ENCODE results near the gene ATOH8. TPM values are rescaled to one million over a fixed set of nuclear protein-coding genes. Genes with fewer than 3 reads are reported as not detected.

The ATOH8 gene
- total and polyA plus RNA-seq, 2 donors from 2014 or later = 11.2 to 18.6 TPM

DNA sequence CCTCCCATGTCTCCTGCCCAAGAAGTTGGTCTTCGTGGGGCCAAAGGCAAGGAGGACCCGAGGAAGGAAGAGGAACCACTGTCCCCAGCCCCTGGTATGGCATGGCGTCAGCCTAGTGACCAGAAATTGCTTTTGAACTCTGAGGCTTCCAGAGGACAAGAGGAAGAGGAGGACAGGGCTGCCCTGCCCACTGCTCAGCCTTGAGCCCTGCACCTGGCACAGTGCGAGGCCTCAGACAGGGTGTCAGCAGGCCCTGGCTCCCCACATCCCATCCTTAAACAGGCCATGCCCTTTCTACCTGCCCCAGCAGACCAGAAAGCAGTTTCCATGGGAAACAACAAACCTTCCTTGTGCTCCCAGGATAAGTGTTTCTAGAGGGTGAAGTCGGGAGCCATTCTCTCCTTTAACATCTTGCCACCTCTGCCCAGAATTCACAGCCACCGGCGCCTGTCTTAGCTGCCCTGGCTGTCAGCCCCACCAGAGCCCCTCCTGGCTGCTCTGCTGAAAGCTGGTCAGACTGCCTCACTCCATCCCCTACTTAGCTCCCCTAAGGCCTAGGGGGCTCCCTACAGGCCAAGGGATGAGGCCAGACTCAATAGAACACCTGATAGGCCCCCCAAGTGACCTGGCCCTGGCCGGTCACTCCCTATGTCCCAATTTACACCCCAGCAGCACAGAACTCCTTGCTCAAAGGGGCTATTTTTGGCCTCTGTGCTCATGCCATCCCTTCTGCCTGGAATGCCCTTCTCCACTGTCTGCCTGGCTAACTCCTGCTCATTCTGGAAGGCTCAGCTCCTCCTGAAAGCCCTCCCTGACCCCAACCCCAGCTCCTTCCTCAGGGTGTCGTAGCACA is 20.6 kb downstream of the ATOH8 start:
- intact Hi-C loops (cut with DNase I) = no loop called here
- TF ChIP-seq, protein P1, sequence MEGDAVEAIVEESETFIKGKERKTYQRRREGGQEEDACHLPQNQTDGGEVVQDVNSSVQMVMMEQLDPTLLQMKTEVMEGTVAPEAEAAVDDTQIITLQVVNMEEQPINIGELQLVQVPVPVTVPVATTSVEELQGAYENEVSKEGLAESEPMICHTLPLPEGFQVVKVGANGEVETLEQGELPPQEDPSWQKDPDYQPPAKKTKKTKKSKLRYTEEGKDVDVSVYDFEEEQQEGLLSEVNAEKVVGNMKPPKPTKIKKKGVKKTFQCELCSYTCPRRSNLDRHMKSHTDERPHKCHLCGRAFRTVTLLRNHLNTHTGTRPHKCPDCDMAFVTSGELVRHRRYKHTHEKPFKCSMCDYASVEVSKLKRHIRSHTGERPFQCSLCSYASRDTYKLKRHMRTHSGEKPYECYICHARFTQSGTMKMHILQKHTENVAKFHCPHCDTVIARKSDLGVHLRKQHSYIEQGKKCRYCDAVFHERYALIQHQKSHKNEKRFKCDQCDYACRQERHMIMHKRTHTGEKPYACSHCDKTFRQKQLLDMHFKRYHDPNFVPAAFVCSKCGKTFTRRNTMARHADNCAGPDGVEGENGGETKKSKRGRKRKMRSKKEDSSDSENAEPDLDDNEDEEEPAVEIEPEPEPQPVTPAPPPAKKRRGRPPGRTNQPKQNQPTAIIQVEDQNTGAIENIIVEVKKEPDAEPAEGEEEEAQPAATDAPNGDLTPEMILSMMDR (IDR thresholded peaks at IDR 0.05; ENCODE audit: borderline replicate concordance, extremely low read depth, insufficient read depth) = no peak
- Histone ChIP-seq H3K27ac (ENCODE audit: low read depth in 2 of 2, low read length in 2 of 2) (no peak overlapping the region), H3K36me3 (ENCODE audit: control insufficient read depth in 2 of 3, insufficient read depth in 3 of 3, low read length in 3 of 3) (no peaks in the 10 kb centered on the region), H3K9ac (ENCODE audit: low read length in 3 of 3) (no peak overlapping the region), H3K4me3 (ENCODE audit: low read length in 3 of 3) (no peak overlapping the region), H3K27me3 (ENCODE audit: control insufficient read depth, insufficient read depth, low read length) (no peaks in the 10 kb centered on the region), H3K4me1 (ENCODE audit: control insufficient read depth in 2 of 3, insufficient read depth in 2 of 3, low read depth in 1 of 3, low read length in 3 of 3) (peaks cover 0 to 40% (median 24%) of the 10 kb centered on the region in 3 donors), H3K9me3 (ENCODE audit: control insufficient read depth in 2 of 3, insufficient read depth in 1 of 3, low read length in 3 of 3) (no peaks in the 10 kb centered on the region)
- FAIRE-seq = no peak
- peak in 1 of 5 donors; percentile 43 for DNase-seq

DNA sequence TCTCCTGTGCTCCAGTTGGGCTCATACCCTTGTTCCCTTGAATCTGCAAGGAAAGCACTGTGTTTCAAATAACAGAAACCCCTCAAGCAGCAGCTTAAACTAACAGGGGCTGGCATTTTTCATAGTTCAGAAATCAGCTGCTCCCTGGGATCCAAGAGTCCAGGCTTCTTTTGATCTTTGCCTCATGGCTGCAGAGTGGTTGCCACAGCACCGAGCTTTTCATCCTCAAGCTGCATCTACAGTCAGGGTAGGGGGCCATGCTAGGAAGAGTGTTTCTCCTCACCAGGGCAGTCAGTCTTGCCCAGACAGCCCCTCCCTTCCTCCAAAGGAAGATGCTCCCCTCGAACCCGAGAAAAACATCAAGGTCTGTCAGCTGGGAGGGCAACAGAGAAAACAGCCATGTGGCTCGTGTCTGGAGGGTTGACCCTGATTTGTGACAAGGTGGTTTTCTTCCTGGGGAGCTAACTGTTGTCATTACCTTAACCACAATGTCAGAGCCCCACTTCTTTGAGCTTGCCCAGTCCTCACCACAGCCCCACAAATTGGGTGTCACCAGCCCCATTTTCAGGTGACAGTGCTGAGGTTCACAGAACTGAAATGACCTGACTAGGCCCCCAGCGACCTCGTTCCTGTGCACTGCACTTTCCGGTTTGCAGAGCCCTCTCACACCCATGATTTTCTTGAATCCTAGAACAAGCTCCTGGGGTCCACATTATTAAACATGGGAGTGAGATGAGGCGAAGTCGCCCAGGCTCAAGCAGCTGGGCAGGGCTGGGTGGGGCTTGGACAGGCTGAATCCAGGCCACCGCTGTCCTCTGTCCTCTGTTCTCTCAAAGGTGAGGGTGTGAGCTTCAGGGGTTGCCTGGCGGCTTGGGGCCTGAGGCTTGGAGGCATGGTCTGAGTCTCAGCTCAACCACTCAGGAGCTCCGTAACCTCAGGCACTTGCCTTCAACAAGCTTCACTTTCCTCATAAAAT is 21.9 kb downstream of the ATOH8 start:
- no peak overlapping the region for H3K9ac ChIP-seq (ENCODE audit: low read length in 3 of 3)
- no peak overlapping the region for H3K27ac ChIP-seq (ENCODE audit: low read depth in 2 of 2, low read length in 2 of 2)
- no peaks in the 10 kb centered on the region for H3K36me3 ChIP-seq (ENCODE audit: control insufficient read depth in 2 of 3, insufficient read depth in 3 of 3, low read length in 3 of 3)

DNA sequence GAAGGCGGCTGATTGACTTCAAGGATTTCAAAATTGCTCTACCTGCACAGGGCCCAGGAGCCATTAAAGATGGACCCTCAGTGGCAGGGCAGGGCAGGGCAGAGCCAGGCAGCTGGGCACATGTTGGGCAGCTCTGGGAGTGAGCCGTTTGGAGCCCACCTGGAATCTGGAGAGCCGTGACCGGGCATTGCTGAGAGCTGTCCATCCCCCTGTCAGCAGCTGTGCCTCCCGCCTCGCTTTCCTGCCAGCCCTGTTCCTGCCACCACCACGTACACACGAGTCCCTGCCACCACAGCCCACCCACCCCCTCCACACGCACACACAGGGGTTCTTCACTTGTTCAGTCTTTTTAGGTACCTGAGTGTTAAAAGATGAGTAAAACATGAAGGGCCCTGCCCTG is 22.9 kb downstream of the ATOH8 start:
- H3K4me3 ChIP-seq (ENCODE audit: low read length in 3 of 3) = no peak overlapping the region
- H3K4me1 ChIP-seq (ENCODE audit: control insufficient read depth in 2 of 3, insufficient read depth in 2 of 3, low read depth in 1 of 3, low read length in 3 of 3) = peaks cover 0 to 23% (median 14%) of the 10 kb centered on the region in 3 donors
- no peaks in the 10 kb centered on the region for H3K9me3 ChIP-seq (ENCODE audit: control insufficient read depth in 2 of 3, insufficient read depth in 1 of 3, low read length in 3 of 3)
- intact Hi-C loops (cut with DNase I) = no loop called here
- H3K36me3 ChIP-seq (ENCODE audit: control insufficient read depth in 2 of 3, insufficient read depth in 3 of 3, low read length in 3 of 3) = no peaks in the 10 kb centered on the region
- FAIRE-seq (no peak), DNase-seq (peak in 1 of 5 donors; percentile 48)
- H3K27me3 ChIP-seq (ENCODE audit: control insufficient read depth, insufficient read depth, low read length) = no peaks in the 10 kb centered on the region
- TF ChIP-seq, protein P1 (IDR thresholded peaks at IDR 0.05; ENCODE audit: borderline replicate concordance, extremely low read depth, insufficient read depth) = no peak
- no peak overlapping the region for H3K27ac ChIP-seq (ENCODE audit: low read depth in 2 of 2, low read length in 2 of 2)
- no peak overlapping the region for H3K9ac ChIP-seq (ENCODE audit: low read length in 3 of 3)

More for the DNA sequence above, 21.9 kb downstream of the ATOH8 start:
- no peak for FAIRE-seq
- H3K4me3 ChIP-seq (ENCODE audit: low read length in 3 of 3) = no peak overlapping the region
- peak in 1 of 5 donors; percentile 26 for DNase-seq
- TF ChIP-seq, protein P1 (IDR thresholded peaks at IDR 0.05; ENCODE audit: borderline replicate concordance, extremely low read depth, insufficient read depth) = no peak
- H3K4me1 ChIP-seq (ENCODE audit: control insufficient read depth in 2 of 3, insufficient read depth in 2 of 3, low read depth in 1 of 3, low read length in 3 of 3) = peaks cover 0 to 33% (median 24%) of the 10 kb centered on the region in 3 donors
- no peaks in the 10 kb centered on the region for H3K9me3 ChIP-seq (ENCODE audit: control insufficient read depth in 2 of 3, insufficient read depth in 1 of 3, low read length in 3 of 3)
- H3K27me3 ChIP-seq (ENCODE audit: control insufficient read depth, insufficient read depth, low read length) = no peaks in the 10 kb centered on the region
- intact Hi-C loops (cut with DNase I) = no loop called here
